K562 (cell line): ENCODE results near the gene KRT8. TPM values are rescaled to one million over a fixed set of nuclear protein-coding genes. Genes with fewer than 3 reads are reported as not detected.
A peak's percentile ranks its signal among the peaks of the same experiment; 100 is the strongest.

Experiments used
- CBX5 ChIP-seq: IDR thresholded peaks from 2 replicates; pipeline ENCODE4 v1.6.1; 2014; ENCODE audit warnings: low read depth, borderline replicate concordance
- CREB1 ChIP-seq, 2 experiments: sonication (generic) in 1 of 2; formaldehyde crosslinking in 1 of 2; IDR thresholded peaks; 2 replicates each; pipeline versions ENCODE4 v1.6.1 to v1.8.0; 2012 to 2022; ENCODE audit warnings: inconsistent platforms in 1 of 2, mild to moderate bottlenecking in 1 of 2, missing genetic modification reagents in 1 of 2, moderate library complexity in 1 of 2
- ETV5 ChIP-seq: sonication (generic); formaldehyde crosslinking; IDR thresholded peaks from 2 replicates; pipeline ENCODE4 v1.4.0; 2020; ENCODE audit warnings: low read depth, mild to moderate bottlenecking, missing genetic modification reagents
- ETV6 ChIP-seq, 3 experiments: fragments of 150-350 bp in 1 of 3; sonication (generic) in 1 of 3; formaldehyde crosslinking in 1 of 3; IDR thresholded peaks; 2 replicates each; pipeline versions ENCODE4 v1.6.1 to v1.8.0; 2014 to 2022; ENCODE audit warnings: borderline replicate concordance in 2 of 3, low read depth in 2 of 3, antibody characterized with exemption in 1 of 3, low read length in 1 of 3, mild to moderate bottlenecking in 1 of 3, missing genetic modification reagents in 1 of 3
- FOXM1 ChIP-seq, 2 experiments: fragments of 450-650 bp in 1 of 2; sonication (generic) in 1 of 2; formaldehyde crosslinking in 1 of 2; IDR thresholded peaks; 2 replicates each; pipeline versions ENCODE4 v1.6.1 to v1.9.0; 2017 to 2022; ENCODE audit warnings: low read depth in 2 of 2, mild to moderate bottlenecking in 2 of 2, missing genetic modification reagents in 1 of 2, moderate library complexity in 1 of 2
- HNRNPH1 ChIP-seq: fragments of 200-400 bp; formaldehyde crosslinking; optimal IDR thresholded peaks from 2 replicates; pipeline ENCODE3; 2017; ENCODE audit warnings: low read depth, mild to moderate bottlenecking, low read length, moderate library complexity
- MBD2 ChIP-seq: sonication (generic); IDR thresholded peaks from 2 replicates; pipeline ENCODE4 v1.6.1; 2016; ENCODE audit warnings: low read depth, borderline replicate concordance
- MCM5 ChIP-seq: fragments of 450-650 bp; IDR thresholded peaks from 2 replicates; pipeline ENCODE4 v1.6.1; 2016; ENCODE audit warnings: low read depth
- MECOM ChIP-seq: fragments of 250-450 bp; sonication (Bioruptor Pico); IDR thresholded peaks from 2 replicates; pipeline ENCODE4 v1.8.0; 2022; ENCODE audit warnings: inconsistent platforms
- MGA ChIP-seq: fragments of 450-650 bp; IDR thresholded peaks from 2 replicates; pipeline ENCODE4 v1.6.1; 2016; ENCODE audit warnings: mild to moderate bottlenecking, moderate library complexity
- NUFIP1 ChIP-seq: fragments of 450-650 bp; IDR thresholded peaks from 2 replicates; pipeline ENCODE4 v1.6.1; 2018; ENCODE audit not compliant: partially characterized antibody
- PTRF ChIP-seq: fragments of 450-650 bp; IDR thresholded peaks from 2 replicates; pipeline ENCODE4 v1.6.1; 2016; ENCODE audit warnings: mild to moderate bottlenecking, missing genetic modification characterization, missing compliant biosample characterization
- SETDB1 ChIP-seq: IDR thresholded peaks from one replicate; pipeline ENCODE4 v1.6.1; 2012; ENCODE audit warnings: low read length, control low read depth, inconsistent platforms
- SRF ChIP-seq, 2 experiments: fragments of 250-450, 450-650 bp in 1 of 2; sonication (Bioruptor Pico) in 1 of 2; sonication (generic) in 1 of 2; formaldehyde crosslinking; IDR thresholded peaks; 2 replicates each; pipeline versions ENCODE4 v1.5.0 to v1.5.1; 2020 to 2022; ENCODE audit warnings: mild to moderate bottlenecking in 1 of 2, missing genetic modification reagents in 1 of 2
- SRSF3 ChIP-seq: fragments of 200-400 bp; formaldehyde crosslinking; IDR thresholded peaks from 2 replicates; pipeline ENCODE4 v1.6.1; 2016; ENCODE audit warnings: mild to moderate bottlenecking, low read length, moderate library complexity; ENCODE audit not compliant: insufficient read depth
- SRSF9 ChIP-seq: fragments of 200-400 bp; formaldehyde crosslinking; IDR thresholded peaks from 2 replicates; pipeline ENCODE4 v1.6.1; 2017; ENCODE audit warnings: low read depth, low read length, borderline replicate concordance
- polyA plus RNA-seq, 8 experiments: library from polyadenylated mRNA; depleted of rRNA in 4 of 8; stranded (reverse) in 5 of 8; unstranded in 3 of 8; fragments of >200 nt; fragmentation: Nextera tagmentation in 2 of 8; fragmentation: Illumina TruSeq in 1 of 8; extraction: Ambion mirVana in 2 of 8; extraction: Trizol in 1 of 8; gene quantifications; 2 replicates each; pipeline versions ENCODE4 v1.2.1 to v1.2.3, GENCODE V29; 2011 to 2014; ENCODE audit warnings: inconsistent platforms in 1 of 8, missing spikeins in 1 of 8
- total RNA-seq, 7 experiments: library from RNA; depleted of rRNA in 6 of 7; stranded (reverse); fragments of >200 nt in 6 of 7; fragmentation: Illumina TruSeq in 2 of 7; extraction: Trizol in 2 of 7; gene quantifications; 2 replicates each; pipeline versions ENCODE4 v1.2.1 to v1.2.3, GENCODE V29; 2011 to 2021; ENCODE audit warnings: low replicate concordance in 1 of 7

Gene KRT8
- total and polyA plus RNA-seq, 9 of the 15 experiments (the other 6 are each of a cell fraction or from before 2014, with no cell fraction given): 41.5 to 661 (median 260) TPM

- TF ChIP-seq FOXM1 (IDR thresholded peaks at IDR 0.05; ENCODE audit: low read depth) (no peak), FOXM1 (CRISPR knock-in tag; IDR thresholded peaks at IDR 0.05; ENCODE audit: low read depth) (no peak), MGA (no peak), HNRNPH1 (no peak), CREB1 (IDR thresholded peaks at IDR 0.05) (no peak), CREB1 (CRISPR knock-in tag; IDR thresholded peaks at IDR 0.05) (no peak), SRF (CRISPR knock-in tag; IDR thresholded peaks at IDR 0.05) (no peak), SETDB1 (no peak), ETV6 (IDR thresholded peaks at IDR 0.05; ENCODE audit: borderline replicate concordance in 1 of 2, low read depth in 2 of 2, low read length in 1 of 2) (no peak), ETV6 (CRISPR knock-in tag; IDR thresholded peaks at IDR 0.05; ENCODE audit: borderline replicate concordance) (no peak), CBX5 (no peak), SRSF3 (no peak), NUFIP1 (no peak), MECOM (no peak), PTRF (tag) (no peak), MCM5 (no peak), ETV5 (CRISPR knock-in tag) (0 out of 2 replicates have a peak, but pooled peaks have one; percentile 28), SRSF9 (no peak), MBD2 (no peak)
Measured at GRCh38 chr12:52884526-52885293, 20.2 kb downstream of the KRT8 start (continued).
